Activated CD4-positive, alpha-beta T cell treated with anti-CD3 and anti-CD28 coated beads, Interleukin-2, amount 50 U/mL, for 1 hour (primary cell): ENCODE measurements around the gene AGER.
"Not testable (repeated sequence)": the region's sequence is repeated elsewhere in the genome, so short reads cannot be mapped to it uniquely, and the experiment has no call there.

Experiments used
- DNase-seq: peaks from one replicate; pipeline ENCODE4 v3.0.0-alpha.2; 2020

The AGER gene

DNA sequence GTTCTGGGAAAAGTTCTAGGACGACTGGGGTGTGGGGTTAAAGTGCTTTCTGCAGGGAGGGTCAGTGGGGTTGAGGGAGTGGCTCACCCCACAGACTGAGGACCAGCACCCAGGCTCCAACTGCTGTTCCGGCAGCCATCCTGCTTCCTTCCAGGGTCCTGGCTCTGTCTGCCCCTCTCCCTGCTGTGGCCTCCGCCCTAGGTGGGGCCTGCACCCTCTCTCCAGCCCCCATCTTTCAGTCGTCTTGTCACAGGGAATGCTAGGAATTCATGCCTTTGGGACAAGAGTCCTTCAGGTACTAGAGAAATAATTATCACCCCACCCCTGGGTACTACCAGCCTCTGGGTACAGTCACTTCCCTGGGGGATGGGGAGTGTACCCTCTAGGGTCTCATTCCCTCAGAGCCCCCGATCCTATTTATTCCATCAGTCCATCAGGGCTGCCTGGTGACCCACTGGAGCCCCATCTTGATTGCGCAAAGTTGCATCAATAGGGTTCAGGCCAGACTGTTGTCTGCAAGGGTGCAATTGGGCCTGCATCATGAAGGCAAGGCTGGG lies at the start of gene AGER:
AGER (minus strand) TSS at position 170 of the 557 bp plus-strand sequence; CDS start at position 139, 31 bp downstream.
- no peak for DNase-seq

GRCh38 chr6:32226434-32226833 lies 42.4 kb upstream of the AGER start:
- no peak for DNase-seq

DNA sequence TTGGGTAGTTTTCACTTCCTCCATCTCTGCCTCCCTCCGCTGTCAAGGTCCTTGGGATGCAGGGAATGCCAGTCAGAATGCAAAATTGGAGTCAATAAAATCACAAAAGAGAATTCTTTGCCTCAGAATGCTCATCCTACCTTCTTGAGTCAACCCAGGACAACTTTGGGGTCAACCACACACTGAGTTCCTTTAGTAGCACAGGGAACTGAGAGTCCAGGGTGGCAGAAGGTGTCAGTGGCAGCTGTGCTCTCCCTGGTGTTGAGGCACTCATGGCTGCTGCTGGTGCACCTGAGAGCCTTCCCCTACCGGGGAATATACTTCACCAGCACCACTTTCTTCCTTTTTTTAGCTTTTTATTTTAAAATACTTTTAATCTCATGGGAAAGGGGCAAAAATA lies 40.6 kb upstream of the AGER start:
- DNase-seq, result no peak

- DNase-seq, result no peak
Observed at GRCh38 chr6:32223258-32224235, 39.5 kb upstream of the AGER start, which contains the start of gene NOTCH4. Gene NOTCH4, minus strand, starts transcription at chr6:32224067. Its CDS starts 139 bp downstream, at chr6:32223928.

DNA sequence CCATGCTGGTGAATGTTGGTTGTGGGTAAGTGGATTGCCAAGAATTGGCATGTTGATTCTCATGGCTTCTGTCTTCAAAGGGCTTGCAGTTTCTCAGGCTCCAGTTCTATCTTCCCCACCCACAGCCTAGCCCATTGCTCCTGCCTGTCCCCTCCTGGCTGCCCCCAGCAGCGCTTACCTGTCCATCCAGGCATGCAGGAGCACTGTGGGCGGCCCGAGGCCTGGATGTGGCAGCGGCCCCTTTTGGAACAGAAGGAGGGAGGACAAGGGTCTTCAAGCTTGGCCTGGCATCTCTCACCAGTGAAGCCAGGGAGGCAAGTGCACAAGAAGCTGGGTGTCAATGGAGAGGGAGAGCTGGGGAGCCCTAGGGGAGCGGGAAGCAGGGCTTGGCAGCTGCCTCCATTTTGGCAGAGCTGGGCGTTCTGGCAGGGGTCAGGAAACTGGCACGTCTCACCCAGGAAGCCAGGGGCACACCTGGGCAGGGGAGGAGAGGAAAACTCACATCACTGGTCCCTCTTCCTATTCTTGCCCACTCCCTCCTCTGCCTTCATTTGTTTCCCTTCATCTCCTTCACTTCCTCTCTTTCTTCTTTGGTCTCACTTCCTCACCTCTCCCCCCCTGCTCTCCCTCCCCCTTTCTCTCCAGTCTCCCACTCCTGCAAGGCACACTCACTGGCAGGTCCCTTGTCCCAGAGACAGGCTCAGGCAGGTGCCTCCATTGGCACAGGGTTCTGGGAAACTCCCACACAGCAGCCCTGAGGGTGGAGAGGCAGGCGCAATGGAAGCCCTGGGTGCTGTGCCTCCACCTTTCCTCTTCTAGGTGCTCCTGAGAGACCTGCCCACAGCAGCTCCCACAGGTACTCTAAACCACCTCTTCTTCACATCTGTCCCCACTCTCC lies 38.5 kb upstream of the AGER start:
- no peak for DNase-seq

DNA sequence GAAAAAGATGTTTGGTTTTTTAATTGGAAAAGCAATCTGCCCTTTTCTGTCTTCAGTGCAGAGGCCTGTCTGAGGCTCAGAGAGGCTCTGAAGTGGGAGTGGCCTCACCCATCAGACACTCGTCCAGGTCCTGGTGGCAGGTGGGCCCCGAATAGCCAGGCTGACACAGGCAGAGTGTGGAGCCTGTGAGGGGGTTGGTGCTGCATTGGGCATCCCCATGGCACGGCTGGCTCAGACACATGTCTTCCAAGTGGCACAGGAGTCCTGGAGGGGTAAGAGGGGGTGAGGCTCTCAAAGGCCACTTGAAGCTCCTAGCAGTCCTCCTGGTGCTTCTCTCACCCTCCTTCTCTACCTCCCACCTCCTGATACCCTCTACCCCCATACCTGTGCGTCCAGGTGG lies 36.0 kb upstream of the AGER start:
- no peak for DNase-seq

DNA sequence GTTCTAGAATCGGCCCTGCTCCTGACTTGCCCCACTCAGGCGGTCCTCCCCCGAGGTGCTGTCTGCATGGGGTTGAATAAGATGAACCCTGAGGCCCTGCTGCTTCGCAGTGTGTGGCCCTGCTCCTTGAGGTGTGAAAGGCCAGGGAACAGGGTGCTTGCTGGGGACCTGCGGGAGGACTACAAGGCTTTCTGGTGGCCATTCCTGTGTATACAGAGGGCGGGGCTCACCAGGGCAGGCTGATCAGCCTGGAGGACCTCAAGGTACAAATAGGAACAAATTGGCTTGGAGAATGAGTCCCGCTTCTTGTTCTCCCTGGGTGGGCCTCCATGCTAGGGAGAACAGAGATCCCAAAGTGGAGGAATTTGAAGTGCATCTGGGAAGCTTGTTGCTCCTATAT lies 34.1 kb upstream of the AGER start:
- DNase-seq, result no peak

- no peak for DNase-seq
Observed at GRCh38 chr6:32216998-32217397, 32.9 kb upstream of the AGER start.

- no peak for DNase-seq
Observed at GRCh38 chr6:32216285-32216684, 32.2 kb upstream of the AGER start.

DNA sequence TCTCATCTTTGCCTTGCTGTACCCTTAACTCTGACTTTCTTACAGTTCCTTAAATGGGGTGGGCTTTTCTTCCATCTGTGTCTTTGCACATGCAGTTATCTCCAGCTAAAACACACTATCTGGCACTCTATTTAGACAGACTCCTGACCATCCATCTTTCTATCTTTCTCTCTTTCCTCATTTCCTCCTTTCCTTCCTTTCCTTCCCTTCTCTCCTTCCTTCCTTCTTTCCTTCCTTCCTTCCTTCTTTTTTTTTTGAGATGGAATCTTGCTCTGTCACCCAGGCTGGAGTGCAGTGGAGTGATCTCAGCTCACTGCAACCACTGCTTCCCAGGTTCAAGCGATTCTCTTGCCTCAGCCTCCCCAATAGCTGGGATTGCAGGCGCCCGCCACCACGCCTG lies 31.6 kb upstream of the AGER start:
- no peak for DNase-seq

DNA sequence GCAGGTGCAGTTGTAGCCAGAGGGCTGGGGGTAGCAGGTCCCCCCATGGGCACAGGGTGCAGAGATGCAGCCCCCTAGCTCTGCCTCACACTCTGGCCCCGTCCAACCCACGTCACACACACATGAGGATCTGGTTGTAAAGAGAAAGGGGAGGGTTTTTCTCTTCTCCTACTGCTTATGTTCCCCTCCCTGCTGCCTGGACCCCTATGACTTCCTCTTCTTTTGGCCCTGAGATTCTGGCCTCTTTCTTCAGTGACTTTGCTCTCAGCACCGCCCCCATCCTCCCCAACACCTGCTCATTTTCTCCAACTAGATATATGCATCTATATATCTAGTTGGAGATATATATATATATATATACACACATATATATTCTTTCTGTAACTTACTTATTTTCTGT lies 30.1 kb upstream of the AGER start:
- DNase-seq, result no peak

DNA sequence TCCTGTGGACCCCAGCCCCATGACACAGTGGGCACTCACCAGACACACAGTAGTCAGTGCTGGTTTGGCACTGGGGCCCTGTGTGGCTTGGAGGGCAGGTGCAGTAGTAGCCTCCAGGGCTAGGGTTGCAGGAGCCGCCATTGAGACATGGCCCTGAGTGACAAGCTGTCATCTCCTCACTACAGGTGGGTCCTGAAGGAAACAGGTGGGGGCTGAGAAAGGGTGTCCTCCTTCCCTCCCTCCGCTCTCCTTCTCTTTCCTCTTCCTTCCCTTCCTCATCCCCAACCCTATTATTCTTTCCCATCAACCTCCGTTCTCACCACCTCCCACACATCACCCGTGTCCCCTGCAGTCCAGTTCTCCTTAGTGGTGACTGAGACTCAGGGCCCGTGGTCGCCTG lies 29.6 kb upstream of the AGER start:
- no peak for DNase-seq

DNA sequence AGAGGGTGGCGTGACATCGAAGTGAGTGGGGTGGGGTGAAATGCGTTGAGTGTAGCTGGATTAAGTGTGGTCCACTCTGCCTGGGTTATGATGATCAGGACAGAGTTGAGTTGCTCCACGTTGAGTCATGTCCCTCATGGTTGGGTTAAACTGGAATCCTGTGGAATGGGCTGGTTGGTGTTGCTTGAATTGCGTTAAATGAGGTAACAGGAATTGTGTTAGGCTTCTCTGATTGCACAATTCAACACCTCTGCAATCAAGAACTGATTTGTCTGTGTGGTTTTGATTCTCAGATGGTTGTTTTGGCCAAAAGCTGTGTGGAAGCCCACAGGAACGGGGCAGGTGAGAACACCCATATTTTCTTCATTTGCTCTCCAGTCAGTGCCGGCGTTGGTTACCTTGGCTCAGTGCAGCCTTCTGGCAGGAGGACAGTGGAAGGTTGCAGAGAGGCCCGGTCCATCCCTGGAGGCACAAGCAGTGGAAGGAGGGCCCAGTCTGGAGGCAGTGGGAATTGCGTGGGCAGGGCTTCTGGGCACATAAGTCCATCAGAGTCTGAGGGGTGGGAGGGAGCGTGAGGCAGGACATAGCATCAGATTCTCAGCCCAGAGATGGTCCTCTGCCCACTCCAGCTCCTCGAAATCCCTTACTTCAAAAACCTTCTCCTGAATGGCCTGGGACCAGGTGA lies 28.2 kb upstream of the AGER start:
- DNase-seq, result no peak

GRCh38 chr6:32211432-32211831 lies 27.4 kb upstream of the AGER start:
- not testable (repeated sequence) for DNase-seq

DNA sequence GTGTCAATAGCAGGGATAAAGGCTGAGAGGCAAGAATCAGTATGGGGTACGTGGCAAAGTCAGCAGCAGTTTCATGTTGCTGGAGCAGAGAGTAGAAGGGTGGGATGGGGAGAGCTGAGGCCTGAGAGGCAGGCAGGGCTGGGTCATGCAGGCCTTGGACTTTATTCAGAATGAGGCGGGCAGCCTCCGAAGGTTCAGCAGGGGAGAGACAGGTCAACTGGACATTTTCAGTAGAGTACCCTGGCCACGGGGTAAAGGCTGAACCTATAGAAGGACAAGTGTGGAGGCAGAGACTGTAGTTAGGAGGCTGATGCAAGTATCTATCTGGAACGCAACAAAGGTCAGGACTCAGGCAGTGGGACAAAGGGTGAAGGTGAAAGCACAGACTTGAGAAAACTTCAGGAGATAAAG lies 26.1 kb upstream of the AGER start:
- DNase-seq, result no peak

DNA sequence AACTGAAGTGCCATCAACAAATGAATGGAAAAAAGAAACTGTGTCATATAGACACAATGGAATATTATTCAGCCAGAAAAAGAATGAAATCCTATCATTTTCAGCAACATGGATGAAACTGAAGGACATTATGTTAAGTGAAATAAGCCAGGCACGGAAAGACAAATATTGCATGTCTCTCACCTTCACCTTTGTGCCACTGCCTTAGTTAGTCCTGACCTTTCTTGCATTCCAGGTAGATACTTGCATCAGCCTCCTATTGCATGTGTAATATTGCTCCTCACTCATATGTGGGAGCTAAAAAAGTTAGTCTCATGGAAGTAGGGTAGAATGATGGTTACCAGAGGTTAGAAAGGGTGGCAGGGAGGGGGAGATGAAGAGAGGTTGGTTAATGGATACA lies 24.9 kb upstream of the AGER start:
- DNase-seq, result no peak

- DNase-seq, result no peak
Observed at GRCh38 chr6:32204268-32204715, 20.2 kb upstream of the AGER start.

DNA sequence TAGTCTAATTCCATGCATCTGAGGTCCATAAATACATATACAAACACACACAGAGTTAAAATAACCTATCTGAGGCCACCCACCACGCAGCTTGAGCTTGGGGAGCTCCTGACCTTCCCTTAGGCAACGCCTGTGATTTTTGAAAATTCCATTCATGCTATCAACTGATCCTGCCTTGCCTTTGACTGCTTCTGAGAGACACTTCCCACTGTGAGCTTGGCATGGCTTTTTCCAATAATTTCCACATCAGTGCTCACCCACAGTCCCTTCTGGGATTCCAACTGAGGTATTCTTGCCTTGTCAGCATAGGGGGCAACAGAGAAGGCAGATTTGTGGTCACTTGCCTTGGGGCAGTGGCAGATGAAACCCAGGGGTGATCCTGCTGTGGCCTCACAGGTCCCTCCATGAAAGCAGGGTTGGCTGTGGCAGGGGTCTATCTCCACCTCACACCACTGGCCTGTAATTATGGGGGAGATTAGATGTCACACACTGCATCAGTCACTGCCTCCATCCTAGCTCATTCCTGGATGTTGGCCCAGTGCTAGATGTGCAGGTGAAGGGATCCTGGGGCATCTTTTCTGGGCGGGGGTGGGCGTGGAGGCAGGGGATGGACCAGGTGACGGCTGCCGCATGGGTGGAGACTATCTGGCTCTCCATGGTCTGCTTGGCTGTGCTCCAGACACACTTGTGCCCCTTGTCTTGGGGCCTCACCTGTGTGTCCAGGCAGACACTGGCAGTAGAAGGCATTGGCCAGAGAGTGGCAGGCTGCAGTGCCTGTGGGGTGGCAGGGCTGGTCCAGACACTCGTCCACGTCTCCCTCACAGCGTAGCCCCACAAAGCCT lies 19.6 kb upstream of the AGER start:
- DNase-seq, result no peak

GRCh38 chr6:32202186-32202585 lies 18.1 kb upstream of the AGER start:
- DNase-seq, result no peak

DNA sequence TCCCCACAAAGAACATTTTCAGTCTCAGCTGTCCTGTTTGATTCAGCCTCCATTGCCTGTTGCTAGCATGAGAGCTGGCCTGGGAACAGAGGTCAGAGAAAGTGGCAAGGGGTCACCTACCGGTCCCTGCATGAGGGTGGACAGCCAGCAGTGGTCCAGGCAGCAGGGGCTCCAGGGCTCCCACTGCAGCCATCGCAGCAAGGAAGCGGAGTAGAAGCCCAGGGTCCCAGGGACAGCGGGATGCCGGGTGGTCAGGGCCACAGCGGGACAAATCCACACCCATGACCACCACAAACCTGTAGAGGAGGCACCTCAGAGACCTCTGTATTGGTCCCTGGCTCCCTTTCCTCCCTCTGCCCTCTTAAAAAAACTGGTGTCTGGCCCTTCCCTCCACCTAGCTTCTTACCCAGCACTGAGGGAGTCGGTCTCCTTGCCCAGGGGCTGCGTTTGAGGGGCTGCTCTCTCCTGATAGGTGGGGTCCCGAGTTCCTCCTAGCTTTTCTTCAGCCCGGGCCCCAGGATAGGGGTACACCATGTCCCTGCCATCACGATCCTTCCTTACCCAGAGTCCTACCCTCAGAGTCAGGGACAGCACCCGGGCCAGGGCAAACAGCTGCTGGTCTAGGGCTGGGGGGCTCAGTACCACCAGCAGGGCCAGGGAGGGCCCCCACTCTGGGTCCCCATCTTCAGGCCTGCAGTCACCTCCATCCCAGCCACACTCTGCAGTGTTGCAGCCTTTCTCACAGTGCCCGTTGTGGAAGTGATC lies 16.8 kb upstream of the AGER start:
- DNase-seq, result no peak

GRCh38 chr6:32198866-32199265 lies 14.8 kb upstream of the AGER start:
- DNase-seq, result no peak
